ENCODE measurements around the gene SH3RF3.

The SH3RF3 gene

GRCh38 chr2:109371481-109372170, 242.6 kb downstream of the SH3RF3 start:
- DNase-seq (ENCODE audit: low read depth in 1 of 2, low spot score in 1 of 2): no peak

- DNase-seq (ENCODE audit: low read depth in 1 of 2, low spot score in 1 of 2): no peak
These were observed 243.2 kb downstream of the SH3RF3 start for GRCh38 chr2:109372171-109372568.

DNA sequence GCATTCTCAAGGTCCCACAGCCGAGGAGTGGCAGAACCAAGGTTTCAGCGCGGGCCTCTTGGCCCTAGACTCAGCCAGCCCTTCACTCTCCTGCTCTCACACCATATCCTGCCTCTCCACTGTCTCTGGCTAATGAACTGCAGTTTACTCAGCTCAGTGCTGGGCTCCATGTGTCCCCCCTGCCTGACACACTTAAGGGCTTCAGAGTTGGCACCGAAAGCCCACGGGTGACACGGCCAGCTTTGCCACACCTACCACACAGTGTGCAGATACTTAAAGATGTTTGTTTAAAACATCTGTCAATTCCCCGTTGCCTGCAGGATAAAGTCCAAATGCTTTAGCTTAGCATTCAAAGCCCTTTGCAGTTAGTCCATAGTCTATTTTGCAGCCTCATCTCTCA, 243.6 kb downstream of the SH3RF3 start:
- no peak for DNase-seq (ENCODE audit: low read depth in 1 of 2, low spot score in 1 of 2)

DNA sequence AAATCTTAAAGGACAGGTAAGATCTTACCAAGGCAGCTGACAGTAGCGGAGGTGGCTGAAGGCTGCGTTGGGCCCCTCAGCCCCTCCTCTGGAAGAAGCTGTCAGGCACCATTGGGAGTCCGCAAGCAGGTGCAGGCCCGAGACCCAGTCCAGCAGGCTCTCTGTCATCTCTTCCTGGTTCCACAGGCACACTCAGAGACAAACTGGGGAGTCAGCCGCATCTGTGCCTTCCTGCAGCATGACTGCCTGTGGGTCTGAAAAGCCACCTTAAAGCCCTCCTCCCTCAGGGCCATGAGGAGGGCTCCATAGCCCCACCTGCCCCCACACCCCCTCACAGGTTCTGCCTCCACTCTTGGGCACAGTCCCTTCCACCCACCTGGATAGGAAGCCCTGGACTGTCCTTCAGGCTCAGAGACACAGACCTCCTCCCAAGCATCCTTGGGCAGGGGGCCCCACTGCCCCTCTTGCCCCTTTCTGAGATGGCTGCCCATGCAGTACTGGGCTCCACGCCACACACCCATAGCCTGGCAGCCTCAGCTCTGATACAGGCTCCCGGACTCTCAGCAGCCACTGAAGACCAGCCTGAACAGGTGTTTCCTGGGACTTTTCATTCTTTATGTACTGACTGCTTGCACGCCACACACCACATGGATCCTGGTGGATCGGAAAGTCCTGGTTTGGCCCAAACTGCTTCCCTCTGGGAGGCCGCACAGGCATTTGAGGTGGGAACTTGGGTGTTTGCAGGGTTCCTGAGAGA, 245.0 kb downstream of the SH3RF3 start:
- DNase-seq (ENCODE audit: low read depth in 1 of 2, low spot score in 1 of 2): no peak

DNA sequence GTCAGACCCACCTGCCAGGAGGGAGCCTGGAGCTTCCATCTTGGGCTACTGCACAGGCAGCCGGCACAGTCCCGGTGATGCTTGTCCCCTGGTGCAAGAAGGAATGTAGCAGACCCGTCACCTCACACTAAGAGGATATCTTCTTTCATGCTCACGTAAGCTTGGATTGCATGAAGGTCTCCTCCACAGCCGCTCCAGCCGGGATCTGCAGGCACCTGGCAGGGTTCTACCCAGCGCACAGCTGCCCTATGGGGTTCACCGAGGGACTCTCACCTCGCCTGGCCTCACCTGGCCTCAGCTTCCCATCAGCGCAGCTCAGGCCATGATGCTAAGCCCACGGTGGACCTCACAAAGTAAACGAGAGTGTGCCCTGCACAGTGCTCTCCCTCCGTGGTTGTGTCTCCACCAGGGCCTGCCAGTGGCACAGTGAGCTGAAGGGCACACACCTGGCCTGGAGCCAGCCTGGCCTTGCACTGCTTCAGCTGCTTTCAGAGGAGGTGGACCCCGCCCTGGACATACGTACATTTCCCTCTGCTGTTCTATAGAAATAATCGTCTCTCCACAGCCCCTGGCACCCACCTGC, 245.6 kb downstream of the SH3RF3 start:
- no peak for DNase-seq (ENCODE audit: low read depth in 1 of 2, low spot score in 1 of 2)

DNA sequence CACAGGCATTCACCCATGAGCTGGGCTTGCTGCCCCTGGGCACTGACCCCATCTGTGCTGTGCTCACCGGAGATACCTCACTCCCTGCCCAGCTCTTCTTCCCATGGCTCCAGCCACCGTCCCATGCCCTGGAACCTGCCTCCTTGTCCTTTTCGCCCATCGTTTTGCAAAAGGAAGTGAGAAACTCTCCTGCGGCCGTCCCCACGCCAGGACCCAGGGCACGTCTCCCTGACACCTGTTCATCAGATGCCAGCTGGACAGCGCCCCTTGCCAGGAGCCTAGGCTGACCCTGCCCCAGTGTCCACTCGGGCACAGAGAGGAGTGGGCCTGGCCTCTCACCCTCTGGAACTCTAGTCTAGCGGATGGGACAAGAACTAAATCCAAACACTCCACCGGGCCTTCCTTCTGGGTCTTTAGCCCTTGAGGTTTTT, 246.1 kb downstream of the SH3RF3 start:
- no peak for DNase-seq (ENCODE audit: low read depth in 1 of 2, low spot score in 1 of 2)

GRCh38 chr2:109375656-109376055, 246.7 kb downstream of the SH3RF3 start:
- DNase-seq (ENCODE audit: low read depth in 1 of 2, low spot score in 1 of 2): no peak

- no peak for DNase-seq (ENCODE audit: low read depth in 1 of 2, low spot score in 1 of 2)
These were observed 247.1 kb downstream of the SH3RF3 start for GRCh38 chr2:109376115-109376514.

- DNase-seq (ENCODE audit: low read depth in 1 of 2, low spot score in 1 of 2): no peak
These were observed 247.9 kb downstream of the SH3RF3 start for GRCh38 chr2:109376796-109377495.

DNA sequence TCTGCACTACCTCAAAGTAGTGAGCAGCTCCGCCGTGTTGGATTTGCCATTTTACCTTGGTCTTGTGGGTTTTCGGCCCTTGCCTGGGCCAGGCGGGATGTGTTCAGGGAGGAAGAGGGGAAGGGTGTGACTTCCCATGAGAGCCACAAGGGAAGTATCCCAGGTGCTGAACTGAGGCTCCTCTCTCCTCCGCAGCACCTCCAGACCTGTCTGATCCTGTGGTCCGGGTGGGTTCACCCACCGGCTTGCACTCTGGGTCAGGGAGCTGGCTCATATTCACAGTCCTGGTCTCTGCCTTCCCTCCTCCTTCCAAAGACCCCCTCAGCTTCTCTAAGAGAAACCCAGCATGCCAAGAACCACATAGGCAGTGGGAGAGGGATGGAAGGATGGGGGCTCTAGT, 249.0 kb downstream of the SH3RF3 start:
- no peak for DNase-seq (ENCODE audit: low read depth in 1 of 2, low spot score in 1 of 2)

GRCh38 chr2:109378682-109379081, 249.7 kb downstream of the SH3RF3 start:
- DNase-seq (ENCODE audit: low read depth in 1 of 2, low spot score in 1 of 2): no peak

DNA sequence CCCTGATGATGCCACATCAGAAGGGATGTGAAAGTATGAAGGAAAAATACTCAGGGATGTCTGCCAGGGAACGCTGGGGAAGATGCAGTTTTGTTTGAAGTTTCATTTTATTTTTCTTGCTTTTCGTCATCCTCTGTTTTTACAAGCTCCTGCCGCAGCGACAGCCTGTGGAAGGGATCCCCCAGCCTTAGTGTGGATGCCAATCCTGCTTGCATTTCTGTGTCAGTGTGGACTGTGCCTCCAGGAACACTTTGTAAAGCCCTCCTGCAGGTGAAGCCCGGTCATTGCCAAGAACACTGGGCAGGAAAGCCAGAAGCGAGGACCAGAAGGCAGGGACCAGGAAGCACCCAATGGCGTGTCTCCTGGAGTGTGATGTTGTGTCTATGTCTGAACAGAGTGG, 250.5 kb downstream of the SH3RF3 start:
- no peak for DNase-seq (ENCODE audit: low read depth in 1 of 2, low spot score in 1 of 2)

DNA sequence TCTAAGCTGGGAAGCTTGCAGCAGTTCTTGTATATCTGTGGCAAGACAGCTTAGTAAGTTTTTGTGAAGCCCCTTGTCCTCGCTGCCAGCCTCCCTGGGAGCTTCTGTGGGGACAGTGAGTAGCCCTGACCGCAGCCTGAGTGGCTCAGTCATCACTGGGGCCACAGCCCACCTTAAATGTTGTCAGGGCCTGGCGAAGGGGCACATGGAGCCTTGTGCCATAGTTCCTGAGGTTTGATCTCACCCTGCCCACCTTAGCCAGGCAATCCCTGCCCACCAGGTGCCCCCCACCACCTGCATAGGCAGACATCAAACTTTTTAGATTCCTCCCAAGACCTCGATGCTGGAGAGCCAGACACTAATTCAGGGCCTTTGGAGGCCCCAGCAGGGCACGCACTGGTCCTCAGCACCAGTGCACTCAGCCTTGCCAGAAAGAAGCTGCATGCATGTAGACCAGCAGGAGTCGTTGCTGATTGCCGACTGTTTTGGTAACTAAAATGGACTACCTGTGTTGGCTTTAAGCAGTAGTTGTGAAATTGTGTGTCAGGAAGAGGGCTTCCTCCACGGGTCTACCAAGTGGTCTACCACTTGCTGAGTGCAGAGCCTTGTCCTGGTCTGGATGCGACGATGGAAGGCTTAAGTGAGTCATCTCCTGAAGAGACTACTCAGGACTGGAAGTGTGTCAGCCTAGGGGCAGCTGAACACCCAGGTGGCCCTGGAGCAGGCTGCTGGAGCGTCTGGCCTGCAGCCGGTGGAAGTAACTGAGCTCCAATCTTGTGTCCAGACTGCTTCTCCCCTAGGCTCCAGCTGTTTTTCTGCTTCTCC, 251.7 kb downstream of the SH3RF3 start:
- DNase-seq (ENCODE audit: low read depth in 1 of 2, low spot score in 1 of 2): no peak

GRCh38 chr2:109381327-109381820, 252.4 kb downstream of the SH3RF3 start:
- no peak for DNase-seq (ENCODE audit: low read depth in 1 of 2, low spot score in 1 of 2)

DNA sequence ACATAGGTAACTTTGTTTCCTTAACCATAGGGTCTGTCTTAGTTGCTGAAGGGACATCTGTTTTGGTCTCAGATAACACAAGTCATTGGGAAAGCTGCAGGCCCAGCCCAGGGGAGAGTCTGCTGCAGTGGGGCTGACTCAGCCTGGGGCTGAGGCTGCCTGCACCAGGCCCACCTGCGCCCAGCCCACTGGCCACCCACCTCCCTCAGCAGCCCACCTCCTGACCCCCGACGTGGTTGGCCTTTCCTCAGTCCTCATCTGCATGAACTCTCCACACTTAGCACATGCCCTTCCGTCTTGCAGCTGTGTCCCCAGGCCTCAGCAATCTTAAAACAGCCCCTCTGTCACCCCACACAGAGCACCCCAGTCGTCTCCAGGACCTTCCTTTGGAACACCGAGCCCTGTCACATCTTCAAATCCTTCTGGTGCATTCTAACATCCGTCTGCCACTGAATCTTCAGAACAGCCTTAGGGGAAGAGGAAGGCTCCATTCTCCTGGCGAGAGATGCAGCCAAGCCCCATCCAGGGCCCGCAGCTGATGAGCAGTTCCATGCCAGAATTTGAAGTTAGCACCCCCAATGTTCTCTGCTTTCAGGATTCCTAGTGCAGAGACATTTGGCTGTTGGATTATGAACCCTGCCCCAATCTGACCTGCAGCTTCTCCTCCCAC, 253.4 kb downstream of the SH3RF3 start:
- DNase-seq (ENCODE audit: low read depth in 1 of 2, low spot score in 1 of 2): no peak

- no peak for DNase-seq (ENCODE audit: low read depth in 1 of 2, low spot score in 1 of 2)
These were observed 253.9 kb downstream of the SH3RF3 start for GRCh38 chr2:109382951-109383350.

DNA sequence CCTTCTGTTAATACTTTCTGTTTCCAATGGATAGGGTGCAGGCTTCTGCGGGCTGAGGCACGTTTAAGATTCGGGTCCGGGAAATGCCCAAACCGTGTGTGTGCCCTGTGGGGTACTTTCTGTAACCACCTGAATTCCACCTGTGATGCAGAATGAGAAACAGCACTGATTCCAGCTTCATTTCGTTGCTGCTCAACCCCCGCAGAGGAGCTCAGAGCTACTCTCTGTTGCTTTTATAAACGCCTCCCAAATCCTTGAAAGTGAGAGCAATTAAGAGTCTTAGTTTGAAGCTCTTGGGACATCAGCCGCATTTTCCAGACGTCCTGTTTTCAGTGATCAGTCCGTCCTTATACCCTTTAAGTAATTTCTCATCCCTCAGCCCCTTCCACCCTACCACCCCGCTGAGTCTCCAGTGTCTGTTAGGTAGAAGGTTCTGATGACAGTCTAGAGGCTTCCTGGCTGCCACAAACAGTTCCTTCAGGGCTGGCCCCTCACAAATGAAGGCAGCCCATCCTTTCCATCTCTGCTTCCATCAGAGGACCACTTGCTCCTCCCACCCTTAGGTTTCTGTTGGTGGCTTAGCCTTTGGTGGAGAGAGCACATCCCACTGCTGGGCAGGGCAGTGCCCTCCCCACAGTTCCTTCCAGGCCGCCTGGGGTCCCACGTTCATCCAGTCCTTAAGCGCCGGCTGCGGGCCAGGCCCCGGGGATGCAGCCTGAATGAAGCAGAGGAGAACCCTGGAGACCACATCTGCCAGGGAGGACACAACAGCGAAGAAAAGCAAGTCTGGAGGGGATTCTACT, 254.7 kb downstream of the SH3RF3 start:
- DNase-seq (ENCODE audit: low read depth in 1 of 2, low spot score in 1 of 2): no peak

GRCh38 chr2:109384308-109385271, 255.6 kb downstream of the SH3RF3 start:
- DNase-seq (ENCODE audit: low read depth in 1 of 2, low spot score in 1 of 2): no peak

All from activated CD4-positive, alpha-beta T cell treated with anti-CD3 and anti-CD28 coated beads, Interleukin-2, amount 50 U/mL, for 24 hours (primary cell).